HepG2 (cell line): Measurements from ENCODE around the gene SYNPO. TPM values are rescaled to one million over a fixed set of nuclear protein-coding genes. Genes with fewer than 3 reads are reported as not detected.

Source experiments
- ATAC-seq: fragments of 200-7000 bp; cut with Tn5 transposase; 3 replicates; pipeline ENCODE4 v1.9.1; 2020; ENCODE audit warnings: mild to moderate bottlenecking, moderate library complexity
- BruUV-seq: library from RNA; stranded (reverse); fragments of 400-500 nt; replicated peaks from 2 replicates; lab custom pipeline; 2021; lab: Mats Ljungman, UMichigan
- CTCF ChIA-PET: fragments of 300-600 bp; formaldehyde crosslinking; extraction: SDS; loops from one replicate; lab custom pipeline; 2021; ENCODE audit warnings: low total read pairs, inconsistent platforms, low intra/inter-chr PET ratio; lab: Yijun Ruan, JAX
- POLR2A ChIA-PET: fragments of 350-600 bp; sonication (Branson Sonifier 250); formaldehyde crosslinking; loops from one replicate; lab custom pipeline; 2020; ENCODE audit warnings: antibody characterized with exemption, inconsistent platforms; lab: Yijun Ruan, JAX
- DNase-seq: peaks from one replicate; pipeline ENCODE4 v3.0.0-alpha.2; 2015; ENCODE audit warnings: low spot score
- FAIRE-seq: peaks from 3 replicates; lab custom pipeline; 2011; peaks lifted over from hg19 to GRCh38; lab: Jason Lieb, UNC
- H2AFZ ChIP-seq: one replicate; pipeline ENCODE4 v1.6.1; 2011; ENCODE audit warnings: low read length, inconsistent platforms
- H3K27ac ChIP-seq: fragments of 300-600 bp; 3 replicates; pipeline ENCODE4 v1.8.0; 2011; ENCODE audit warnings: mixed run types, mild to moderate bottlenecking, mixed read lengths, low read length, inconsistent platforms; ENCODE audit not compliant: insufficient read depth; ENCODE audit errors: extremely low read length
- H3K27me3 ChIP-seq, 2 experiments: fragments of 200-600 bp in 1 of 2; 2 replicates in 1 of 2; 3 replicates in 1 of 2; pipeline versions ENCODE4 v1.6.0 to v1.8.0; 2011; ENCODE audit warnings: low read length in 2 of 2, mild to moderate bottlenecking in 2 of 2, moderate library complexity in 2 of 2, inconsistent platforms in 1 of 2; ENCODE audit not compliant: insufficient read depth in 2 of 2, control insufficient read depth in 1 of 2
- H3K36me3 ChIP-seq, 2 experiments: fragments of 200-600 bp in 1 of 2; replicated peaks in 1 of 2; 2 replicates in 1 of 2; 3 replicates in 1 of 2; pipeline versions ENCODE4 v1.5.1 to v1.8.0; 2011; ENCODE audit warnings: low read length in 2 of 2, inconsistent platforms in 1 of 2; ENCODE audit not compliant: insufficient read depth in 2 of 2, control insufficient read depth in 1 of 2
- H3K4me1 ChIP-seq: 2 replicates; pipeline ENCODE4 v1.5.1; 2012; ENCODE audit warnings: low read length, inconsistent platforms; ENCODE audit not compliant: insufficient read depth
- H3K4me2 ChIP-seq: 2 replicates; pipeline ENCODE4 v1.6.0; 2011; ENCODE audit warnings: low read depth, low read length, inconsistent platforms
- H3K4me3 ChIP-seq, 3 experiments: fragments of 200-600 bp in 1 of 3; sonication (generic), shearing (Covaris generic) in 1 of 3; replicated peaks in 1 of 3; 2 replicates each; pipeline ENCODE4 v1.5.1; 2011 to 2016; ENCODE audit warnings: low read length in 3 of 3, inconsistent platforms in 2 of 3, low read depth in 2 of 3, mild to moderate bottlenecking in 2 of 3, control low read depth in 1 of 3, mixed read lengths in 1 of 3; ENCODE audit not compliant: insufficient read depth in 1 of 3
- H3K79me2 ChIP-seq: one replicate; pipeline ENCODE4 v1.6.1; 2011; ENCODE audit warnings: low read length, inconsistent platforms; ENCODE audit not compliant: insufficient read depth
- H3K9ac ChIP-seq: 2 replicates; pipeline ENCODE4 v1.6.0; 2011; ENCODE audit warnings: mild to moderate bottlenecking, low read depth, low read length, inconsistent platforms; ENCODE audit not compliant: insufficient read depth
- H3K9me3 ChIP-seq: 2 replicates; pipeline ENCODE4 v1.5.1; 2012; ENCODE audit warnings: mild to moderate bottlenecking, low read length
- H4K20me1 ChIP-seq: 2 replicates; pipeline ENCODE4 v1.6.0; 2011; ENCODE audit warnings: inconsistent platforms, mild to moderate bottlenecking, low read length, moderate library complexity; ENCODE audit not compliant: insufficient read depth
- MEIS2 ChIP-seq: sonication (generic); formaldehyde crosslinking; IDR thresholded peaks from 2 replicates; pipeline ENCODE4 v1.9.0; 2021; ENCODE audit warnings: mild to moderate bottlenecking, missing genetic modification reagents
- NCOA1 ChIP-seq: sonication (generic); formaldehyde crosslinking; IDR thresholded peaks from 2 replicates; pipeline ENCODE4 v1.9.0; 2021; ENCODE audit warnings: missing genetic modification reagents
- NFKB2 ChIP-seq: sonication (generic); formaldehyde crosslinking; IDR thresholded peaks from 2 replicates; pipeline ENCODE4 v1.4.0; 2020; ENCODE audit warnings: missing genetic modification reagents, borderline replicate concordance
- PAWR ChIP-seq: sonication (generic); formaldehyde crosslinking; IDR thresholded peaks from 2 replicates; pipeline ENCODE4 v1.4.0; 2020; ENCODE audit warnings: missing genetic modification reagents, mild to moderate bottlenecking, borderline replicate concordance
- RORA ChIP-seq: sonication (generic); formaldehyde crosslinking; IDR thresholded peaks from 2 replicates; pipeline ENCODE4 v1.5.0; 2020; ENCODE audit warnings: mild to moderate bottlenecking, missing genetic modification reagents, moderate library complexity
- STAG1 ChIP-seq: sonication (generic); formaldehyde crosslinking; IDR thresholded peaks from 2 replicates; pipeline ENCODE4 v1.4.0; 2020; ENCODE audit warnings: missing genetic modification reagents
- ZNF670 ChIP-seq: sonication (generic); formaldehyde crosslinking; IDR thresholded peaks from 2 replicates; pipeline ENCODE4 v1.8.0; 2022; ENCODE audit warnings: mild to moderate bottlenecking, missing genetic modification reagents, borderline replicate concordance
- ZNF703 ChIP-seq: sonication (generic); formaldehyde crosslinking; IDR thresholded peaks from 2 replicates; pipeline ENCODE4 v1.5.1; 2020; ENCODE audit warnings: missing genetic modification reagents, mild to moderate bottlenecking, moderate library complexity, borderline replicate concordance
- ZNF737 ChIP-seq: sonication (generic); formaldehyde crosslinking; IDR thresholded peaks from 2 replicates; pipeline ENCODE4 v1.5.0; 2020; ENCODE audit warnings: missing genetic modification reagents, mild to moderate bottlenecking, borderline replicate concordance
- ZNF790 ChIP-seq: sonication (generic); formaldehyde crosslinking; IDR thresholded peaks from 2 replicates; pipeline ENCODE4 v1.8.0; 2022; ENCODE audit warnings: missing genetic modification reagents, mild to moderate bottlenecking, borderline replicate concordance
- WGBS: methylation state at CpG from one replicate; pipeline ENCODE4 v1.1.6; 2017; ENCODE audit warnings: low lambda C conversion rate; 5-methylcytosine and 5-hydroxymethylcytosine counted together
- in situ Hi-C: cut with HindIII; loops from 2 replicates; pipeline ENCODE4 v1.10.0; 2017; ENCODE audit warnings: low pct_unique_long_range_greater_than_20kb; ENCODE audit not compliant: extremely low pct_ligation_motif_present
- intact Hi-C: fragments of 100-400 bp; cut with micrococcal nuclease; formaldehyde crosslinking; loops from one replicate; pipeline ENCODE4 v1.10.0; 2022; ENCODE audit not compliant: unreplicated experiment
- polyA plus RNA-seq, 8 experiments: library from polyadenylated mRNA; depleted of rRNA in 3 of 8; stranded (reverse) in 7 of 8; unstranded in 1 of 8; fragments of >200 nt; fragmentation: Illumina TruSeq in 4 of 8; extraction: Trizol in 4 of 8; gene quantifications; 2 replicates each; pipeline versions ENCODE4 v1.2.1 to v1.2.3, GENCODE V29; 2011 to 2016; ENCODE audit warnings: low read depth in 4 of 8, missing spikeins in 1 of 8, mixed read lengths in 1 of 8; ENCODE audit not compliant: insufficient read depth in 1 of 8
- total RNA-seq, 5 experiments: library from RNA; depleted of rRNA; stranded (reverse); fragments of >200 nt; fragmentation: Illumina TruSeq; extraction: Trizol; gene quantifications; 2 replicates each; pipeline ENCODE4 v1.2.3, GENCODE V29; 2016; ENCODE audit warnings: low read depth in 1 of 5

The SYNPO gene
- total and polyA plus RNA-seq, 2 of the 13 experiments (the other 11 are each of a cell fraction or from before 2014, with no cell fraction given): 0.09 to 0.30 TPM

DNA sequence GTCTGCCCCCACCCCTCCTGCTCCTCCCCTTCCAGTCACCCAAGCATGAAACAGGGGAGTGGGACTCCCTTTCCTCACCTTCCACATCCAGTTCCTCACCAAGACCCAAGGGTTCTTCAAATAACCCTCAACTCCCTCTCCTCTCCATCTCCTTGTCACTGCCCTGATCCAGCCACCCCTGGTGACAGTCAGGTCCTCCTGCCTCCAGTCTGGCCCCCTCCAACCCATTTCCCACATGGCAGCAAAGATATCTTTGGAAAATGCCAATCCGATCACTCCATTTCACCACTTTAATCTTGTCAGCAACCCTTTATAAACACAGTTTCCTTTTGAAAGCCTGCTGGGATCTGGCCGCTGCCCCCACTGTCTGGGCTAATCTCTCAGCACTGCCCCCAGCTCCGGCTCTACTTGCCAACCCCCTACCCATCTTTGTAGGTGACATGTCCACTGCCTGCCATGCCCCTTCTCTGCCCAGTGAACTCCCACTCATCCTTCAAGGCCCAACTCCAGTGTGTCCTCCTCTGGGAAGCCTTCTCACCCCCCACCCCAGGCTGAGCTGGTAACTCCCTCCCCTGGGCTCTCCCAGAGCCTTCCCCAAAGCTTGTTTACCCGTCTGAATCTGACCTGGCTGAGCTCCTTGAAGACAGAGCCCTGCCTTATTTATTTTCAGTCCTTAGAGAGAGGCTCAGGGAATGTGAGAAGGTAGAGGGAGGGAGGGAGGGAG lies 19.8 kb downstream of the SYNPO start:
- TF ChIP-seq ZNF670 (CRISPR knock-in tag) (no peak), NCOA1 (CRISPR knock-in tag) (no peak)
- TF ChIP-seq, all 625 proteins: peak for 0
- FAIRE-seq (no peak), ATAC-seq (no peak), DNase-seq (no peak)
- in situ Hi-C loops: loop anchor here (25.0 kb wide), 1 partner anchor 198 kb away; no protein-coding TSS in a partner anchor
- Histone ChIP-seq H3K4me2 (no peak overlapping the region), H3K27me3 (peaks cover 4 to 32% of the 10 kb centered on the region in 2 experiments; a peak in 4 of 5 replicates), H3K9me3 (no peaks in the 10 kb centered on the region), H3K27ac (no peak overlapping the region), H3K36me3 (no peaks in the 10 kb centered on the region), H3K4me1 (peaks cover 18% of the 10 kb centered on the region), H3K9ac (no peak overlapping the region), H3K4me3 (no peak overlapping the region), H2AFZ (no peak overlapping the region), H3K79me2 (no peaks in the 10 kb centered on the region), H4K20me1 (no peaks in the 10 kb centered on the region)
- CTCF ChIA-PET: no interaction called here
- 38% methylated on average over 4 of the region's 4 CpGs for WGBS
- POLR2A ChIA-PET: no interaction called here
- intact Hi-C loops: no loop called here
- no TSS peak for BruUV-seq

DNA sequence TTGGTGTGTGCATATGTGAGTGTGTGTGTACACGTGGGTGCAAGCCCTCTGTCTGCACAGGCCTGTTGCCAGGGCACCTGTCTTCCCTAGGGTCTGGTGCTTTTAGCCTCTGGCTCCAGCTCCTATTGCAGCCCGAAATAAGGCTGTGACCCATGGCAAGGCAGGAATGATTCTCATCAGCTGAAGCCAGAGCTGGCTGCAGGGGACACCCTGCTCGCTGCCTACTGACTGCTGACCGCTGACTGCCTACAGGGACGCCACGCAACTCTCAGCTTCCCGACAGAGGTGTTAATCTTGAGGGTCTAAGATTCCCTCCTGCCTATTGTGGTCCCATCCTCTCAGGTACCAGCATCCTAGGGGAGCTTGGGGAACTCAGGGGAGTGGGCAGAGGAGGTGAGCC lies 20.6 kb downstream of the SYNPO start, which contains the start of gene MYOZ3:
TSS of gene MYOZ3 (plus strand) at position 166 of the 400 bp plus-strand sequence. CDS start 1,691 bp downstream, outside the sequence.
- Histone ChIP-seq H3K4me3 (no peak within 1 kb of the TSS), H3K36me3 (no peaks in the 10 kb centered on the region), H3K4me1 (peaks cover 15% of the 10 kb centered on the region), H4K20me1 (no peaks in the 10 kb centered on the region), H3K9ac (no peak within 1 kb of the TSS), H3K79me2 (no peaks in the 10 kb centered on the region), H2AFZ (no peak within 1 kb of the TSS), H3K4me2 (no peak within 1 kb of the TSS), H3K9me3 (no peaks in the 10 kb centered on the region), H3K27me3 (peaks cover 4 to 30% of the 10 kb centered on the region in 2 experiments; a peak in 4 of 5 replicates), H3K27ac (no peak within 1 kb of the TSS)
- no TSS peak for BruUV-seq
- TF ChIP-seq PAWR (CRISPR knock-in tag) (no peak), MEIS2 (CRISPR knock-in tag) (no peak), ZNF790 (CRISPR knock-in tag) (no peak), STAG1 (CRISPR knock-in tag) (no peak), ZNF703 (CRISPR knock-in tag) (no peak), NFKB2 (no peak), ZNF737 (no peak), RORA (no peak)
- ChIA-PET CTCF (no interaction called here), POLR2A (no interaction called here)
- intact Hi-C loops (no loop called here), in situ Hi-C loops (loop anchor here (25.0 kb wide), 1 partner anchor 199 kb away; no protein-coding TSS in a partner anchor)
- WGBS: 3% methylated on average over 6 of the region's 7 CpGs
- DNase-seq (no peak), FAIRE-seq (no peak), ATAC-seq (no peak)
